A549 (cell line): ENCODE data around the gene DENND6B. TPM values are rescaled to one million over a fixed set of nuclear protein-coding genes. Genes with fewer than 3 reads are reported as not detected.

Experiments used
- ATAC-seq, 2 experiments: fragments of 200-7000 bp in 1 of 2; fragments of >200 bp in 1 of 2; cut with Nextera tagmentation in 1 of 2; cut with Tn5 transposase in 1 of 2; 3 replicates each; pipeline versions ENCODE4 v1.8.0 to v1.9.1; 2018 to 2020; ENCODE audit warnings: mild to moderate bottlenecking in 1 of 2, moderate library complexity in 1 of 2
- CTCF ChIA-PET: fragments of 300-600 bp; sonication (Branson Sonifier 250); formaldehyde crosslinking; extraction: SDS; loops from one replicate; lab custom pipeline; 2021; ENCODE audit warnings: antibody characterized with exemption, inconsistent platforms; lab: Yijun Ruan, JAX
- POLR2A ChIA-PET: fragments of 350-600 bp; formaldehyde crosslinking; extraction: SDS; loops from one replicate; lab custom pipeline; 2021; ENCODE audit warnings: antibody characterized with exemption, inconsistent platforms; lab: Yijun Ruan, JAX
- DNase-seq, 2 experiments: peaks; one replicate each; pipeline versions ENCODE4 v3.0.0 to v3.0.0-alpha.2; 2011 to 2016; ENCODE audit warnings: low read depth in 1 of 2, low spot score in 1 of 2
- FAIRE-seq: peaks from 2 replicates; lab custom pipeline; 2011; peaks lifted over from hg19 to GRCh38; lab: Jason Lieb, UNC
- H3K27ac ChIP-seq, 2 experiments: fragments of >200 bp; sonication (Bioruptor Twin); formaldehyde crosslinking; 3 replicates each; pipeline ENCODE4 v1.5.1; 2016 to 2017
- H3K4me1 ChIP-seq: fragments of >200 bp; sonication (Bioruptor Twin); formaldehyde crosslinking; 3 replicates; pipeline ENCODE4 v1.6.1; 2016
- H3K4me2 ChIP-seq: fragments of >200 bp; sonication (Bioruptor Twin); formaldehyde crosslinking; 3 replicates; pipeline ENCODE4 v1.6.1; 2016
- H3K4me3 ChIP-seq: fragments of >200 bp; sonication (Bioruptor Twin); formaldehyde crosslinking; 3 replicates; pipeline ENCODE4 v1.5.1; 2016
- H3K9me3 ChIP-seq: fragments of >200 bp; sonication (Bioruptor Twin); formaldehyde crosslinking; 3 replicates; pipeline ENCODE4 v1.6.1; 2016
- ATOH8 ChIP-seq: fragments of 250-450 bp; sonication (Bioruptor Pico); IDR thresholded peaks from 2 replicates; pipeline ENCODE4 v1.5.0; 2020; ENCODE audit warnings: low read depth, mild to moderate bottlenecking, moderate library complexity
- BCL3 ChIP-seq: fragments of >200 bp; sonication (Bioruptor Twin); formaldehyde crosslinking; IDR thresholded peaks from 3 replicates; pipeline ENCODE4 v1.6.1; 2016
- CBX2 ChIP-seq: fragments of 200-600 bp; sonication (generic); IDR thresholded peaks from 2 replicates; pipeline ENCODE4 v1.6.1; 2016; ENCODE audit warnings: low read depth, mild to moderate bottlenecking, borderline replicate concordance
- CEBPB ChIP-seq, 2 experiments: fragments of >200 bp in 1 of 2; sonication (Bioruptor Twin) in 1 of 2; formaldehyde crosslinking in 1 of 2; IDR thresholded peaks; 2 replicates each; pipeline ENCODE4 v1.6.1; 2012 to 2016
- CHD2 ChIP-seq: fragments of 150-350 bp; IDR thresholded peaks from 2 replicates; pipeline ENCODE4 v1.6.1; 2014; ENCODE audit warnings: low read length; ENCODE audit not compliant: partially characterized antibody
- CHD4 ChIP-seq: fragments of 200-600 bp; sonication (generic); IDR thresholded peaks from 2 replicates; pipeline ENCODE4 v1.6.1; 2016; ENCODE audit warnings: antibody characterized with exemption, mild to moderate bottlenecking, borderline replicate concordance
- EHMT2 ChIP-seq: fragments of 200-600 bp; sonication (generic); IDR thresholded peaks from 2 replicates; pipeline ENCODE4 v1.6.1; 2016; ENCODE audit warnings: antibody characterized with exemption, low read depth, mild to moderate bottlenecking, moderate library complexity
- ELK1 ChIP-seq: fragments of 150-350 bp; IDR thresholded peaks from 2 replicates; pipeline ENCODE4 v1.6.1; 2014; ENCODE audit warnings: low read depth, mild to moderate bottlenecking, low read length
- FOSB ChIP-seq: fragments of 250-450 bp; sonication (Bioruptor Pico); IDR thresholded peaks from 2 replicates; pipeline ENCODE4 v1.5.0; 2020; ENCODE audit warnings: mild to moderate bottlenecking, moderate library complexity
- HES2 ChIP-seq: fragments of >200 bp; sonication (Bioruptor Twin); formaldehyde crosslinking; IDR thresholded peaks from 2 replicates; pipeline ENCODE4 v1.6.1; 2016
- HOXA7 ChIP-seq: fragments of 250-450 bp; sonication (Bioruptor Pico); IDR thresholded peaks from 2 replicates; pipeline ENCODE4 v1.5.0; 2020; ENCODE audit warnings: mild to moderate bottlenecking, moderate library complexity
- KDM5A ChIP-seq: fragments of 200-600 bp; sonication (generic); IDR thresholded peaks from 2 replicates; pipeline ENCODE4 v1.6.1; 2016; ENCODE audit warnings: antibody characterized with exemption, mild to moderate bottlenecking
- MAX ChIP-seq: IDR thresholded peaks from 2 replicates; pipeline ENCODE4 v1.6.1; 2012
- NFE2L2 ChIP-seq: fragments of 150-350 bp; conservative IDR thresholded peaks from 2 replicates; pipeline ENCODE4 v1.6.1; 2014; ENCODE audit warnings: low read length
- NPAS2 ChIP-seq: fragments of 250-450 bp; sonication (Bioruptor Pico); IDR thresholded peaks from 2 replicates; pipeline ENCODE4 v1.8.0; 2022; ENCODE audit warnings: mild to moderate bottlenecking, moderate library complexity, borderline replicate concordance
- NR3C1 ChIP-seq: fragments of >200 bp; sonication (Bioruptor Twin); formaldehyde crosslinking; IDR thresholded peaks from 3 replicates; pipeline ENCODE4 v1.6.1; 2017
- PBX3 ChIP-seq: IDR thresholded peaks from 2 replicates; pipeline ENCODE4 v1.6.1; 2012
- POLR2AphosphoS2 ChIP-seq: conservative IDR thresholded peaks from 2 replicates; pipeline ENCODE4 v1.6.1; 2012; ENCODE audit warnings: low read length, improper control_type of control experiment, inconsistent platforms
- RAD21 ChIP-seq, 2 experiments: fragments of >200 bp in 1 of 2; sonication (Bioruptor Twin) in 1 of 2; formaldehyde crosslinking in 1 of 2; IDR thresholded peaks in 1 of 2; conservative IDR thresholded peaks in 1 of 2; 2 replicates in 1 of 2; 3 replicates in 1 of 2; pipeline ENCODE4 v1.6.1; 2012 to 2018; ENCODE audit warnings: inconsistent platforms in 1 of 2
- RCOR1 ChIP-seq: fragments of 150-350 bp; IDR thresholded peaks from 2 replicates; pipeline ENCODE4 v1.6.1; 2014; ENCODE audit warnings: antibody characterized with exemption, low read length, low read depth
- REST ChIP-seq: fragments of 200-600 bp; sonication (generic); IDR thresholded peaks from 2 replicates; pipeline ENCODE4 v1.6.1; 2016; ENCODE audit warnings: antibody characterized with exemption, mild to moderate bottlenecking, moderate library complexity
- RFX5 ChIP-seq: fragments of 450-650 bp; IDR thresholded peaks from 2 replicates; pipeline ENCODE4 v1.7.1; 2014; ENCODE audit warnings: antibody characterized with exemption, mild to moderate bottlenecking, moderate library complexity
- RNF2 ChIP-seq: fragments of 200-600 bp; sonication (generic); IDR thresholded peaks from 2 replicates; pipeline ENCODE4 v1.6.1; 2016; ENCODE audit warnings: low read depth, mild to moderate bottlenecking, antibody characterized with exemption, moderate library complexity, borderline replicate concordance
- SMC3 ChIP-seq: fragments of >200 bp; sonication (Bioruptor Twin); formaldehyde crosslinking; IDR thresholded peaks from 3 replicates; pipeline ENCODE4 v1.6.1; 2018; ENCODE audit warnings: inconsistent platforms
- SREBF2 ChIP-seq: fragments of 450-650 bp; IDR thresholded peaks from 2 replicates; pipeline ENCODE4 v1.6.1; 2014; ENCODE audit warnings: mild to moderate bottlenecking, moderate library complexity
- WGBS: methylation state at CpG from one replicate; pipeline ENCODE4 v1.1.6; 2017; ENCODE audit errors: missing lambda C conversion rate; 5-methylcytosine and 5-hydroxymethylcytosine counted together
- polyA plus RNA-seq, 4 experiments: library from polyadenylated mRNA; depleted of rRNA in 3 of 4; stranded (reverse); fragments of >200 nt; fragmentation: RNase III in 1 of 4; extraction: RNeasy Plus Mini Kit Qiagen cat#74134 plus additional on column Dnase treatment in 1 of 4; gene quantifications; 2 replicates in 3 of 4; 3 replicates in 1 of 4; pipeline ENCODE4 v1.2.3, GENCODE V29; 2011 to 2017

The DENND6B gene
- polyA plus RNA-seq, 2 of the 4 experiments (the other 2 are of a cell fraction) = 1.6 to 1.9 TPM

- Histone ChIP-seq H3K4me2 (no peak overlapping the region), H3K27ac (no peak overlapping the region), H3K4me3 (no peak overlapping the region), H3K4me1 (peaks cover 19% of the 10 kb centered on the region), H3K9me3 (no peaks in the 10 kb centered on the region)
- ATAC-seq = no peak
- 100% methylated on average over 25 of the region's 57 CpGs for WGBS
- CTCF ChIA-PET = interaction anchor here (1.2 to 5.2 kb wide), 2 partner anchors 13 to 37 kb away, joined by 4 to 35 read pairs; no protein-coding TSS in a partner anchor
- TF ChIP-seq NR3C1 (no peak), SREBF2 (no peak), MAX (no peak), NPAS2 (CRISPR knock-in tag) (no peak), ELK1 (no peak), HOXA7 (CRISPR knock-in tag) (no peak), SMC3 (no peak), POLR2AphosphoS2 (no peak), EHMT2 (no peak), RFX5 (no peak), BCL3 (no peak), RNF2 (no peak), KDM5A (no peak), CHD2 (no peak), FOSB (CRISPR knock-in tag) (no peak), HES2 (no peak), PBX3 (no peak)
- no peak for DNase-seq
- FAIRE-seq = no peak
- POLR2A ChIA-PET = no interaction called here
Measured at GRCh38 chr22:50289151-50289941, 37.5 kb downstream of the DENND6B start.

- H3K27ac ChIP-seq = no peak overlapping the region
Measured at GRCh38 chr22:50287731-50288130, 39.1 kb downstream of the DENND6B start.

More at GRCh38 chr22:50287731-50288130, 39.1 kb downstream of the DENND6B start:
- FAIRE-seq (no peak), ATAC-seq (no peak)
- 94% methylated on average over 15 of the region's 31 CpGs for WGBS
- no peak overlapping the region for H3K4me2 ChIP-seq
- TF ChIP-seq NPAS2 (CRISPR knock-in tag) = no peak
- TF ChIP-seq HOXA7 (CRISPR knock-in tag) = no peak
- no peak for TF ChIP-seq REST
- no peak for TF ChIP-seq CBX2
- TF ChIP-seq CEBPB (IDR thresholded peaks at IDR 0.05) = no peak
- no peak for TF ChIP-seq RFX5
- TF ChIP-seq NFE2L2 = no peak
- no peak for TF ChIP-seq EHMT2
- no peak for TF ChIP-seq CHD4
- TF ChIP-seq RCOR1 = no peak
- TF ChIP-seq ATOH8 (CRISPR knock-in tag) = no peak
- no peak for TF ChIP-seq POLR2AphosphoS2
- TF ChIP-seq RAD21 (conservative IDR thresholded peaks at IDR 0.05 in 1 of 2, IDR thresholded peaks at IDR 0.05 in 1 of 2) = no peak
- TF ChIP-seq, all 56 proteins: peak for 0
- Histone ChIP-seq H3K4me3 (no peak overlapping the region), H3K4me1 (peaks cover 12% of the 10 kb centered on the region), H3K9me3 (no peaks in the 10 kb centered on the region)
- POLR2A ChIA-PET = no interaction called here
- CTCF ChIA-PET = interaction anchor here (0.7 to 1.2 kb wide), 3 partner anchors 16 to 162 kb away, joined by 3 to 4 read pairs (median 3); no protein-coding TSS in a partner anchor
- DNase-seq = no peak
